ENCODE results near the gene SAP130. TPM values are rescaled to one million over a fixed set of nuclear protein-coding genes. Genes with fewer than 3 reads are reported as not detected.

Gene SAP130
- total and polyA plus RNA-seq, 7 donors: 5.8 to 11.2 (median 6.7) TPM

DNA sequence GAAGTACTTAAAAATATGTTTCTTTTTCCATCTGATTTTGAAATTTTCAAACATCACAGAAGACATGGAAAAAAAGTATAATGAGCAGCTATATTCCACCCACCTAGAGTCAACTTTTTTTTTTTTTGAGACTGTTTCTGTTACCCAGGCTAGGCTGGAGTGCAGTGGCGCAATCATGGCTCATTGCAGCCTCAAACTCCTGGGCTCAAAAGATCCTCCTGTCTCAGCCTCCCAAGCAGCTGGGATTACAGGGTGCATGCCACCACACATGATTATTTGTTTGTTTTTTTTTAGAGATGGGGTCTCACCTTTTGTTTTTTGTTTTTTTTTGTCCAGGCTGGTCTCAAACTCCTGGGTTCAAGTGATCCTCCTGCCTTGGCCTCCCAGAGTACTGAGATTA lies 36.5 kb upstream of the SAP130 start:
- Histone ChIP-seq H3K27me3 (no peaks in the 10 kb centered on the region), H3K4me3 (no peak overlapping the region), H3K9me3 (no peaks in the 10 kb centered on the region), H3K4me1 (no peaks in the 10 kb centered on the region), H3K27ac (no peak overlapping the region), H3K36me3 (no peaks in the 10 kb centered on the region)
- TF ChIP-seq, protein P1, sequence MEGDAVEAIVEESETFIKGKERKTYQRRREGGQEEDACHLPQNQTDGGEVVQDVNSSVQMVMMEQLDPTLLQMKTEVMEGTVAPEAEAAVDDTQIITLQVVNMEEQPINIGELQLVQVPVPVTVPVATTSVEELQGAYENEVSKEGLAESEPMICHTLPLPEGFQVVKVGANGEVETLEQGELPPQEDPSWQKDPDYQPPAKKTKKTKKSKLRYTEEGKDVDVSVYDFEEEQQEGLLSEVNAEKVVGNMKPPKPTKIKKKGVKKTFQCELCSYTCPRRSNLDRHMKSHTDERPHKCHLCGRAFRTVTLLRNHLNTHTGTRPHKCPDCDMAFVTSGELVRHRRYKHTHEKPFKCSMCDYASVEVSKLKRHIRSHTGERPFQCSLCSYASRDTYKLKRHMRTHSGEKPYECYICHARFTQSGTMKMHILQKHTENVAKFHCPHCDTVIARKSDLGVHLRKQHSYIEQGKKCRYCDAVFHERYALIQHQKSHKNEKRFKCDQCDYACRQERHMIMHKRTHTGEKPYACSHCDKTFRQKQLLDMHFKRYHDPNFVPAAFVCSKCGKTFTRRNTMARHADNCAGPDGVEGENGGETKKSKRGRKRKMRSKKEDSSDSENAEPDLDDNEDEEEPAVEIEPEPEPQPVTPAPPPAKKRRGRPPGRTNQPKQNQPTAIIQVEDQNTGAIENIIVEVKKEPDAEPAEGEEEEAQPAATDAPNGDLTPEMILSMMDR (IDR thresholded peaks at IDR 0.05): no peak
- TF ChIP-seq POLR2AphosphoS5 (IDR thresholded peaks at IDR 0.05) (no peak), POLR2A (IDR thresholded peaks at IDR 0.05) (no peak), EP300 (IDR thresholded peaks at IDR 0.05) (no peak)
- DNase-seq: no peak
- 95 to 96% methylated on average over 1 of the region's 1 CpG for WGBS, 2 donors
- intact Hi-C loops (cut with DNase I): no loop called here

DNA sequence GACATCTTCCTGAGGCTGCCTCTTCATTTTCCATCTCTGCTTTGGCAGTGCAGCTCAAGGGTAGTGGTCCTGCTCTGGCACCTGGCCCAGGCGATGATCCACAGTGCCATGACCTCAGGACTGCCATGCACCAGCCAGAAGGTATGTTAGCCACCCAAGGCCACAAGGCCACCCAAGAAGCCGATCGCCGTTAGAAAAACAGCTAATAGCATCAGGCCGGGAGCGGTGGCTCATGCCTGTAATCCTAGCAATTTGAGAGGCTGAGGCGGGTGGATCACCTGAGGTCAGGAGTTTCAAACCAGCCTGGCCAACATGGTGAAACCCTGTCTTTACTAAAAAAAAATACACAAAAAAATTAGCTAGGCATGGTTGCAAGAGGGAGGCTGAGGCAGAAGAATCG lies 34.7 kb upstream of the SAP130 start:
- no peak overlapping the region for H3K4me3 ChIP-seq
- H3K27me3 ChIP-seq: no peaks in the 10 kb centered on the region
- no peaks in the 10 kb centered on the region for H3K9me3 ChIP-seq
- H3K4me1 ChIP-seq: no peaks in the 10 kb centered on the region
- WGBS, 2 donors: 93% methylated on average over 8 of the region's 8 CpGs
- intact Hi-C loops (cut with DNase I): no loop called here
- H3K36me3 ChIP-seq: no peaks in the 10 kb centered on the region
- DNase-seq: no peak
- no peak overlapping the region for H3K27ac ChIP-seq
- TF ChIP-seq, protein P1 (IDR thresholded peaks at IDR 0.05): no peak
- no peak for TF ChIP-seq EP300 (IDR thresholded peaks at IDR 0.05)
- no peak for TF ChIP-seq POLR2AphosphoS5 (IDR thresholded peaks at IDR 0.05)
- TF ChIP-seq POLR2A (IDR thresholded peaks at IDR 0.05): no peak

DNA sequence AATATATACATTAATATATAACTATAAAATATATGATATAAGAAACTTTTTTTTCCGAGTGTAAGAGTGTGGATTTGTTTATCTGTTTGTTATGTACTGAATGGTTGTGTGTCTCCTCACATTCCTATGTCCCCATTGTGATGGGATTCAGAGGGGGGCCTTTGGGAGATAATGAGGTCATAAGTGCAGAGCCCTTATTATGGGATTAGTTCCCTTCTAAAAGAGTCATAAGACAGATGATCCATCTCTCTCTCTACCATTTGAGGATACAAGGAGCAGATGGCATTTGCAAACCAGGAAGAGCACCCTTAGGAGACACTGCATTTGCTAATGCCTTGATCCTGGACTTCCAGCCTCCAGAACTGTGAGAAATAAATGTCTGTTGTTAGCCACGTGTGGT lies 30.3 kb upstream of the SAP130 start:
- H3K27me3 ChIP-seq: no peaks in the 10 kb centered on the region
- TF ChIP-seq EP300 (IDR thresholded peaks at IDR 0.05): no peak
- no peak for TF ChIP-seq POLR2A (IDR thresholded peaks at IDR 0.05)
- no peak for TF ChIP-seq POLR2AphosphoS5 (IDR thresholded peaks at IDR 0.05)
- TF ChIP-seq, protein P1 (IDR thresholded peaks at IDR 0.05): no peak
- 75 to 77% methylated on average over 2 of the region's 2 CpGs for WGBS, 2 donors
- H3K4me1 ChIP-seq: no peaks in the 10 kb centered on the region
- intact Hi-C loops (cut with DNase I): no loop called here
- DNase-seq: no peak
- H3K4me3 ChIP-seq: no peak overlapping the region
- no peak overlapping the region for H3K27ac ChIP-seq
- no peaks in the 10 kb centered on the region for H3K9me3 ChIP-seq
- H3K36me3 ChIP-seq: no peaks in the 10 kb centered on the region

DNA sequence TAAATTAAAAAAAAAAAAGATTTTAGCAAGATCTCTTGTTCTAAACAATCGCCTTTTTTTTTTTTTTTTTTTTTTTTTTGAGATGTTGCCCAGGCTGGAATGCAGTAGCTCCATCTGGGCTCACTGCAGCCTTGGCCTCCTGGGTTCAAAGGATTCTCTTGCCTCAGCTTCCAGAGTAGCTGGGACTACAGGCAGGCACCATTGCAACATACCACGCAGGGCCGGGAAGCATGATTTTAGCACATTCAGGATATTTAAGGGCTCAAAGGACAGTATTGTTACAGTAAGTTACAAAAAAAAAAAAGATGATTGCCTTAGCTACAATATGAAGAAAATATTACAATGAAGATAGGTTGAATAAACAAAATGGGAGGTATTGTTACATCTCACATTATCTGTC lies 29.5 kb upstream of the SAP130 start:
- H3K27ac ChIP-seq: no peak overlapping the region
- H3K4me3 ChIP-seq: no peak overlapping the region
- H3K4me1 ChIP-seq: no peaks in the 10 kb centered on the region
- no peaks in the 10 kb centered on the region for H3K27me3 ChIP-seq
- 62 to 84% methylated on average over 3 of the region's 3 CpGs for WGBS, 2 donors
- H3K36me3 ChIP-seq: no peaks in the 10 kb centered on the region
- no peak for DNase-seq
- no peaks in the 10 kb centered on the region for H3K9me3 ChIP-seq
- TF ChIP-seq, protein P1 (IDR thresholded peaks at IDR 0.05): no peak
- TF ChIP-seq POLR2AphosphoS5 (IDR thresholded peaks at IDR 0.05): no peak
- TF ChIP-seq EP300 (IDR thresholded peaks at IDR 0.05): no peak
- TF ChIP-seq POLR2A (IDR thresholded peaks at IDR 0.05): no peak
- intact Hi-C loops (cut with DNase I): no loop called here
